ENCODE data around the gene PHC2.

Gene PHC2

DNA sequence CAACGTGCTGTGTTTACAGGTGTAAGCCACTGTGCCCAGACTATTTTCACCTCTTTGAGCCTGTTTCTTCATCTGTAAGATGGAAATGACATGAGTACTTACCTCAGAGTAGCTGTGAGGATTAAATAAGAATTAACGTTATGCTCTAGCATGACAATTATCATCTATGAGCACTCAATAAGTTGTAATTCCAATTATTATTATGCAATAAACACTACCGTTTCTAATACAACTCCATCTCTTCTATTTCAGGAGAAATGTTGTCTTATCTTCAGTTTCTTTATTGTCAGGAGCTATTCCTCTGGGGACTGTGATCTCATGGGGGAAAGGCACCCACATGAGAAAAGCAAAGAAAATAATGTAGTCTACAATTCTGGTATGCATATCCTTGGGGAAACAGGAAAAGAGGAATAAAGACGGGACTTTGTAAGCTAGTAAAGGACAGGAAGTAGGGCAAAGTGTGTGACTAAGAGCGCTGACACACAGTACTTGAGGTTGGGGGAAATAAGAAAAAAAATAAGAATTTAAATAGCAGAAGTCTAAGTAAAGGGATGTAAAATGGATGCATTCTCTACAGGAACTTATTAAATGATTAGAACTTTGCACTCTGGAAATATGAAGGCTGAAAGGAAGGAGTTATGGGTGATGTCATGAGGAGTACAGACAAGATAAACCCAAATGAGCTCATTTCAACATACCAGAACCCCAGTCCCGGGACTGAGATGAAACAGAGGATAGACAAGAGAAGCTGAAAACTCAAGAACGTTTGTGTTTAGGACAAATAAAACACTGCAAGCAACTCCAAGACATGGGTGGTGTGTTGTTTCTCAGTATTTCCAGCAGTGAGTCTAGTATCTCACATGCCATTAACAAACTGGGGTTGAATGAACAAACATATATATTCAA is 9.8 kb downstream of the PHC2 start:
- DNase-seq: no peak

DNA sequence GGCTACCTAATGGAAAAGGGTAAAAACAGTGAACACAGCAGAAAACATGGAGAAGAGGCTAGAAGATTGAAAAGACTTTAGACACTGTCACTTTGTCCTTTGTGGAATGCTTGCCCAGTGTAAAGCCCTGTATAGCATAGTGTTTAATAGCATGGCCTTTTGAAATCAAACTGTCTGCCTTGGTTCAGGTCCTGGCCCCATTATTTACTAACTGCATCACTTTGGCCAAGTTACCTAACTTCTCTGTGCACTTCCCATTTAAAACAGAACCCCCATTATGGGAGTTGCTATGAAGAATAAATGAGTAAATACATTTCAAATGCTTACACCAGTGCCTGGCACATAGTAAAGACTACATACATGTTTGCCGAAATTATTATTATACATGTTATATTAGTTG is 12.1 kb downstream of the PHC2 start:
- DNase-seq: no peak

DNA sequence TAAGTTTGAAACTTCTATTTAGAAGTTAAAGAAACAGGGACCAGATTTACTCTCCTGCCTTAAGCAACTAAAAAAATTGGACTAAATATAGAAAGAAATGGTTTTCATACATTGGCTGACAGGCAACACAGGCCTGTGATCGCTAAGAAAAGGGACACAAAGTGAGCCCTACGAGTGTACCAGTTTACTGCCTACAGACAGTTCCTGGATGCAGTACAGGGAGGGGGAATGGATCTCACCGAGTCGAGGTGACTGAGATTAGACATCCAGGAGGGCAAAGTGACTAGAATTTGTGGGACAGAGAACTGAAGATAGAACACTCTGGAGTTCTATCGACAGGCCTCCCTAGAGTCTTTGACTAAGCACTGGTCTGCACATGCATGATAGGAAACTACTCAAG is 16.0 kb downstream of the PHC2 start:
- no peak for DNase-seq

DNA sequence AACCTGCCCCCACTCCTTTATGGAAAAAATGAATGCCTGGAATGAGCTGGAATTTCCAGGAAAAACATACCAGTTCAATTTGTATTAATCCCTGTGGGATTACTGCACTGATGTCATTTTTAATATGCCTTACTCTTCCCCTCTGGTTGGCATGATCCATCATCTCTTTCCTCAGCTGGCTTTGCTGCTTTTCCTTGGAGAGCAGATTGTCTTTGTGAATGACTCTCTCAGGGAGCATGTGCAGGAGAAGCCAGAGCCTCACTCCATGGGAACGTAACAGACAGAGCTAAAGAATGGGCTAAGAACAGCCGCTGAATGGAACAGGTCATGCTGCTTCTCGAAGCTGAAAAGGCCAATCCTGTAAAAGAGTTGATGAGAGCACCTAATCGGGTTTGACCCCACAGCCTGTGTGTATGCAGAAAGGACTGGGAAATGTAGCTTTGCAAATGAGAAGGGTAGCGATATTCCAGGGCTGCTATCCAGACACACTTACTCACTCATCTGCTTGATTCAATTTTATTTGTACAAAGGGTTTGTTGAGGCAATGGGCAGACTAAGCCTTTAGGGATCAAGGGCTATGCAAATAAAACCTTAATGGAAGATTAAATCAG is 20.7 kb downstream of the PHC2 start:
- DNase-seq: no peak

DNA sequence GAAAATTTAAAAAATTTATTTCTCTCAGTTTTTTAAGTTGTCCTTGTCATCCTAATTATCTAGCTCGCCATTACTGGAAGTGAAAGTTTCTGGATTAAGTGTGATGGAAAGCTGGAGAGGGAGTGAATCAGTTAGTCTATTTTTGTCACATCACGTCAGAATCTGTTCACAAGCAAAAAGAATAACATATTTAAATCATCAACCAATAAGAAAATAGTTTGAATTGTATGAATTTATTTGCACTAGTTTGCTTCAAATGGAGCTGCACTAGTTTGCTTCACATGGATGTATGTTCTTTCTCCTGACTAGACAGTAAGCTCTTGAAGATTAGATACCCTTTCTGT is 22.8 kb downstream of the PHC2 start:
- no peak for DNase-seq

DNA sequence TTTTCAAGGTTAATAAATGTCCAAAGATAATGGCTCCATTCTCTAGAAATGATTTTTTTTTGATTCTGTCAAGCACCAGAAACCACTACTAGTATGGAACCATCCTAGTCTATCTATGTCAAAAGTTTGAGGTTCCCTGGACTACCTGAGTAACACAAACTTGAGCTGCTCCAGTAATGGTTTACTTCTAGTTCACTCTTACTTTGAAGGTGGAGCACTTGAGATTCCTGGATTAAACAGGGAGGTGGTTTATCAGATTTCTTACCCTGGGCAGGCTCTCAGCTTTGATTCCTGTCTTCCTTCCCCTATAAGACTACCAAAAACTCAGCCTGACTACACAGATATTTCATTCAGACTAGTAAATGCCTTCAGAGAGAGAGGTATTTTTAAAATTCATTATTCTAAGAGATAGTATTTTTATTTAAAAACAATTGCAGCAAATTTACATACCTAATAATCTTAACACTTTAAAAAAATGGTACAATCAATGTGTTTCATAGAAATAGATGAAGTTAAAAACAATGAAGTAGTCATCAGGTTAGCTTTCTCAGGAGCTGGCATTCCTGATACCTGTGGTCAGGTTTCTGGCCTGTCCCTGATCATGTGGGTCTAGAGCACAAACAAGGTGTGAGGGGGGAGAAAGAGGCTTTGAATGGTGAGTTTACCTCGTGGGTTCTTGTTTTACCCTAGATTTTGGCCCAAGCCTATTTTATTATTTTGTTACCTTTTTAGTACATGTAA is 23.4 kb downstream of the PHC2 start:
- DNase-seq: no peak

DNA sequence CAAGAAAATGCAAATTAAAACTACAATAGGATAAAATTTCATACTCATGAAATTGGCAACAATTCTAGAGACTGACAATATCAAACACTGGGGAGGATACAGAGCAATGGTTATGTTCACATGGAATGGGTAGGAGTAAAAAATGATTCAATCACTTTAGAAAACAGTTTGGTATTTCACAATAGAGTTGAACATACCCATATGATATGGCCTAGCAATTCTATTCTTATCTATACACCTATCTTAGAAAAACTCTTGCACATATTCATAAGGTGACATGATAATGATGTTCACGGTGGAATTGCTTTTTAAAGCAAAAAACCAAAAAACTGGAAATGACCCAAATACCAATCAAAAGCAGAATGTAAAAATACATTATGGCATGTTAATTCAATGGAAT is 28.7 kb downstream of the PHC2 start:
- no peak for DNase-seq

DNA sequence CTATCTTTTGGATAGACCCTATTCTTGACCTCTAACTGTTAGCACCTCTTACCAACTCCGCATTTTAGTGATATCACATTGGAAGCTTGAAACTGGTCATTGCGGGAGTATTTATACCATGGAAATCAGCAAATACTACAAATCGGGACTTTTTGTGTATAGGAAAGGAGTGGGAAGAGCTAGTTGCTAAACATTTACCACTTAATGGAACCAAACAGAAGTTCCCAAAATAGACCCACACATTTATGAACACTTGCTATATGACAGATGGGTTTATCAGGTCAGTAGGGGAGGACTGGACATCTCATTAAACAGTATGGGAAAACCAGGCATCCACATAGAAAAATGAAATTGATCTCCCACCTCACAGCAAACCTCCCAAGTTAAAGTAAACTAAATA is 29.4 kb downstream of the PHC2 start:
- DNase-seq: no peak

DNA sequence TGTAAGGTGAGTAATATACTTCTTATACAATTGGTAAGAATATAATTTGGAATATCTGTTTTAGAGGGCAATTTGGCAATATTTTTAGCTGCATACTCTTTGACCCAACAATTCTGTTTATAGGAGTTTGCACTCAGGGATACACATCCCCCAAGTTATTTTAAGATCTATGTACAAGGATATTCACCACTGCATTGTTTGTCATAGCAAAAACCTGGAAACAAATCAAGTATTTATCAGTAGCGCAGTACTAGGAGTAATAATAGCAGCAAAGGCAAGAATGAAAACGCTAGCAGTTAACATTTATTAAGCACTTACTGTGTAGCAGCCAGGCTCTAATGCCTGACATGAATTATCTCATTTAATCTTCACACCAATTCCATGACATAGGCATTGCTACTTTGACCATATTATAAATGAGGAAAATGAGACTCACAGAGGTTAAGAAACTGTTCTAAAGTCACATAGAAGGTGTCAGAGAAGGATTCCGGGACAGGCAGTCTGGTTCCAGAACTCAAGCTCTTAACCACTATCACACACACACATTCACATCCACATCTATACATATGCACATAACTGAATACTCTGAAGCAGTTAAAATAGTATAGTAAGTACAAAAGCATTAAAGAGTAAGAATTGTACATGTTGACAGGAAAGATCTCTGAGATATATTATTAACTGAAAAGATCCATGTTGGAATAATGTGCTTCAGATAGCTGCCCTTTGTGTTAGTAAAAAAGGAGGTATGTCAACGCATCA is 30.6 kb downstream of the PHC2 start:
- DNase-seq: no peak

DNA sequence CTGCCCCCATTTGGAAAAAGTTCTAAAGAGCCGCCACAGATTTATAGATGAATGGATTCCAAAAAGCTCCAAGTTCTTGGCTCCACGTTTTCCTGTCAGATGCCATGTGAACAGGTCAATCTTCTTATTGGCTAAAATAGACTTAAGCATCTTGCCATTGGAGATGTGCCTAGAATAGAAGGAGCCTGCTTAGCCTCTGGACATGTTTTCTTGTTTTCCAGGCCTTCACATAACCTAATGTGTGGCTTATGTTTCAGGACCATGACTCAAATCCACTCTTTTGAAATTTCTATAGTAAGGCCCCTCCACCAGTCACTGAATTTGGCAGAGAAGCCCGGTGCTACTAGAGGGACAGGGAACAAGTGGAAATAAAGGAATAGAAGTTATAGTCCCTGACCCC is 31.5 kb downstream of the PHC2 start:
- DNase-seq: no peak

DNA sequence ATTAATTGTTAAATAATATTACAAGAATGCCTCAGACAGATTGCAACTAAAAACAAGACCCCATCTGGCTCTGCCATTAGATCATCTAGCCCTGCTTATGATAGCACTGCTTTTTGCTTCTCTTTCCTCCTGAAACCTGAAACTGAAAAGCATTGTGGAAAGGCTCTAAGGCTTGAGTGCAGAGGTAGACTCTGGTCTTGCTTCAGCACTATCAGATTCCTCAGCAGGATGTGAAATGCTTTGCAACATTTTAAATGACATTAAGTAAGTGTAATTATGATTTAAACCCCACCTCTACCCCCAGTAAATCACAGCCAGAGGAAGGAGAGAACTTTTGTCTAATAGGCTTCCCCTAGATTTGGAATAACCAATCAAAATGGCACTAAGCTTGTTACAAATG is 32.9 kb downstream of the PHC2 start:
- DNase-seq: no peak

DNA sequence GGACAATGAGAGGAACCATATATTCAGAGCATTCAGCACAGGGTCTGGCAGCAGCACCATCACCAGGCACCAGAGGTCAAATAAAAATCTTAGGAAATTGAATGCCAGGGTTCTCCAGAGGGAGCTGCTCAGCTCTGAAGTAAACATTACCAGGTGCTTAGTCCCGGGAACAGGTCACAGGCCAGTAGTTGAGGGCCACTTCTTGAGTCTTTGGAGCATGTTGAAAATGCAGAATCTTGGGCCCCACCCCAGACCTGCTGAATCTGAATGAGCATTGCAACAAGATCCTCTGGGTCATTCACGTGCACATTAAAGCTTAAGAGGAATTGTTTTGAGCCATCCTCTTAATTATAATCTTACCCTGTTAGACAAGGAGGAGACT is 33.8 kb downstream of the PHC2 start:
- DNase-seq: no peak

DNA sequence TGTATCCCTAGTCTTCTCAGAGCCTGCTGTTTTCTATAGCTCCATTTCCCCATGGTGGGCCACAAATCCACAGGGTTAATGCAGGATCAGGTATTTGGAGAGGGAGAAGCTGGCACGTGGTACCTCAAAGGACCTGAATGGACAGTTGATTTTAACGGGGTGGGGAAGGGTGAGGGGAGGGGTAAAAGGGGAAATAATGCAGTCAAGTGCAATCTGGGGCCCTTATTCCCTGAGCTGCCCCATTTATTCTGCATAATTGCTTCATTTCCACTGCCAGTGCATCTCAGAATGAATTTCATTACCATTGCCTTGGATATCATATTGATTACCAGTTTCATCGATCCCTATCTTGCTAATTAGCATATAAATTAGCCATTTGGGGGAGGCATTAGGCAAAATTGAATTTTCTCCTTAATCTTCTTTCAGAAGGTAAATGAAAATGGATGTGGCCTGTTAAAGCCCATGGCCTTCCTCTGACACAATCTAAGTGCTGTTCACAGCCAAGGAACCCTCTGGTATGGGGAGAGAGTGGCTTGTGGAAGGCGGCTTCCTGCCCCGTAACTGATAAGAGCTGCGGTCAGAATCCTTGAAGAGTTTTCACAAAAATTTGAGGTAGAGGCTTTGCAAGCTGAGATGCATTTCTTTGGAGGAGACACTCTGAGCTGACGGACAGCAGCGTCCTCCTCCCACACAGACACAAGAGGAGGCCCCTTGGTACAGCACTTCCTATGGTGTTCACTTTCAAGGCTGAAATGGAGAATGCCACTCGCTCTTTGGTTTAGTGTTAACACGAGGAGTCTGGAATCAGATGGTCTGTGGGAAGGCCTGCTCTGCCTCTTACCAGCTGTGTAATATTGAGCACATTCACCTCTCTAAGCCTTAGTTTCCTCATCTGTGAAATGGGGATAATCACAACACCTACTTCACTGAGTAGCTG is 34.4 kb downstream of the PHC2 start:
- peak; percentile 97 for DNase-seq

DNA sequence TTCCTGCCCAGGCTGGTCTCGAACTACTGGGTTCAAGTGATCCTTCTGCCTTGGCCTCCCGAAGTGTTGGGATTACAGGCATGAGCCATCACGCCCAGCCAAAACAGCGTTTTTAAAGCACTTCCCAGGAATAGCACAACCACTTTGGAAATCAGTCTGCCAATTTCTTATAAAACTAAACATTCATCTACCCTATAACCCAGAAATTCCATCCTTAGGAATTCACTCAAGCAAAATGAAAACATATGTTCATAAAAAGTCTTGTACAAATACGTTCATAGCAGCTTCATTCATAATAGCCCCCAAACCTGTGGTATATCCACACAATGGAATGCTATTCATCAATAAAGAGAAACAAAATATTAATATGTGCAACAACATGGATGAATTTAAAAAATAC is 36.1 kb downstream of the PHC2 start:
- DNase-seq: no peak

DNA sequence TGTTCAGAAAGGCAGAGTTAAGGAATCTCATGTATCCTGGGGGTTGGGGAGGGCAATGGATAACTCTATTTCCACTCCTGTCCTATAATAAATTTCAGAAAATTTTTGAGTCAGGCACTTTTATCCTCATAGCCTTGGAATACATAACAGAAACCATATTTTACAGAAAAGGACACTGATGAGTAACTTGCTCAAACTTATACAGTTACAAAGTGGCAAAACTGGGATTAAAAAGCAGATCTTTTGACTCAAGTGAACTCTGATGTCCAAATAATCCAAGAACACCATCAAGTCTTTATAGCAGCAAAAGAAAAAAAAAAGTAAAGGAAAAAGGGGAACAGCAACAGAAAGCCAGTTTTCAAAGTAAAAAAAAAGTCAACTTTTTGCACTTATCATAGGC is 36.9 kb downstream of the PHC2 start:
- DNase-seq: peak; percentile 34

DNA sequence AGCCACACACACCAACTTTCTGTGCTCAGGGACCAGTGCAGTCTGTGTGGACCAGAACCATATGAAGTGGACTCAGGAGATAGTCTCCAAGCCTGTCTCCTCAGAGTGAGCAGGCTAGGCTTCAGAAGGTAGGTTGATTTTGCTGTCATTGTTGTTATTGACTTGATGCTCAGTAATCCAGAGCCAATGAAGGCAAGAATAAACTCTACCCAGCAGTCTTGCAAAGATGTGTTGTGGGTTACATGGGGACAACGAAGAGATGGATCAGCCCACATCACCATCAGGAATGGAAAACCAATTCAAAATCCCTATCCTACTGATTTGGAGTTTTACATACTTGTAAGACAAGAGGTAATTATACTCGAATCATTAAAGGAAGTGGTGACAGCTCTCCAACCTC is 37.4 kb downstream of the PHC2 start:
- DNase-seq: no peak

DNA sequence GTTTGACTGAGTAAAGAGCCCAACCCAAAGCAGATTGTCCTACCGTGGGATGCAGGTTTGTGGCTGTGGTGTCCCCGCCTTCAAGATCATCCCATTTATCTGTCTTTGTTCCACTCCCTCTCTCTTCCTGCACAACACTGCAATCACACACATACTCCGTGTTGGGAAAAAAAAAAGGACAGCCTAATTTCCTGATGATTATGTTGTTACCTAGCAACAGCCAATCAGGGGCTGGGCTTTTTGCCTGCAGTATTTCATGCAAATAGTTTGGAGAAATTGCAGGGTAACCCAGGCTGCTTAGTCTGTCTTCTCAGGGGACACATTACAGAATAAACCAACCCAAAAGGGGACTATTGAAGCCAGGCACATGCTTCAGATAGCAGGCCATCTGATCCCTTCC is 38.3 kb downstream of the PHC2 start:
- DNase-seq: no peak

DNA sequence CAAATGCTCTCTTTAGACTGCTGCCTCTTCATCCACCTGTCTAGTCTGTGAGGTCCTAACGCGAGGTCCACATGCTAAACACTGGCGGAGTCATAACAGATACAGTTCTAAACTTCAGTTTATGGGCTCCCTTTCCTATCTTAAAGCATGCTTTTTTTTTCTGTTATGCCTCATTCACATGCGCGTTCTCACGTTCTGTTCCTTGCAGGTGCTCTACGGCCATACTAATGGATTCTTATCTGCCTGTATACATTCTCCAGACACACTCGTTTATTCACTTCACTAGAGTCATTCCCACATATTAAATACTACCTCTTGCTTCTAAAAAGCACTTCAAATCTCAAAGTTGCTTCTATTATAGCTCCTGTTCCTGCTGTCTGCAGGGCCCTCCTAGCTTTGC is 38.7 kb downstream of the PHC2 start:
- no peak for DNase-seq

DNA sequence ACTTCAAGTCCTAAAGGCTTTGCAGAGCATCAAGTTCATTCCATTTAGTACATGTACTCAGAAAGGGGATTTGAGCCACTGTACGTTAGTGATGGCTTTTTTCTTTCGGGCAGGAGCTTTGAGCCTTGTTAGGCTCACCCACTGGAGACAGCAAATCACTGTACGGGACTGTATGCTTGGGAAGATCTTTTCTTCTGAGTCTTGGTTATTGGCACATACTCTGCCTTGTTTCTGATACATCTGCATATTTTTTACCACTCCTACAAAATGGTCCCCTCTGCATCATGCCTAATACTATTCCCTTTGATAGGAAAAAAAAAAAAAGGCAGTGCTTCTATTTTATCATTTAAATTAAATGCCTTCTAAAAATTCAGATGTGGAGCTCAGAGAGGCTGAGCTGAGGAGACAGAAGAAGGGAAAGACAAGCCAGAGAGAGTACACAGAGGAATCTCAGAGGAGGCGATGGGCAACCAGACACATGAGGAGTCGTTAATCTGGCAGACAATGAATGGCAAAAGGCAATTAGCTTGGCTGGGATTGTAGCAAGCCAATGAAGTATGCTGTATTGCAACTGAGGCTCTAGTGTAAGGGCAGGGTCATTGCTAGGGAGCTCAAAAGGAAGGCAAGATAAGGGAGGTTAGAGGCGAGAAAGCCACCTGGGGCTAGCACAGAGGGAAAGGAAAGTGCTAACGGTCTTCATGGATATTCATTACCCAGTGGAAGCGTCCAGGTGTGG is 39.4 kb downstream of the PHC2 start:
- DNase-seq: no peak

DNA sequence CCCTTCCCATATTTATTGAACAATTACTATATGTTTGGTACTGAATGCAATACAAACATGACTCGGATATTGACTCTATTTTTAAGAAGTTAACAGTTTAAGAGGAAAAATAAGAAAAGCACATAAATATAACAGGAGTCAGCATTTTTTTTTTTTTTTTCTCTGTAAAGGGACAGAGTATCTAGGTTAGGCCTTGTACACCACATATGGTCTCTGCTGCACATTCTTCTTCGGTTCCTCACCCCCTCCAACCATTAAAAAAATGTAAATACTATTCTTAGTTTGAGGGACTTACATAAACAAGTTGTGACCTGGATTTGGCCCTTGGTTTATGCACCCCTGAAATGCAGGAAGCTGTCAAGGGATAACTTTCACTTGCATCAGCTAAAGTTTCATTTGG is 40.4 kb downstream of the PHC2 start:
- no peak for DNase-seq
